H1 (cell line): ENCODE measurements around the gene DOCK3. TPM values are rescaled to one million over a fixed set of nuclear protein-coding genes. Genes with fewer than 3 reads are reported as not detected.

Experiments used
- CTCF ChIA-PET: fragments of 300-600 bp; sonication (Branson Sonifier 250); formaldehyde crosslinking; loops from one replicate; lab custom pipeline; 2021; ENCODE audit not compliant: partially characterized antibody; lab: Charles Lee
- POLR2A ChIA-PET: fragments of 300-600 bp; sonication (Branson Sonifier 250); formaldehyde crosslinking; loops from one replicate; lab custom pipeline; 2021; ENCODE audit warnings: inconsistent platforms; ENCODE audit not compliant: partially characterized antibody; lab: Charles Lee
- DNase-seq, 2 experiments: peaks; one replicate each; pipeline versions ENCODE4 v3.0.0 to v3.0.0-alpha.2; 2010 to 2022; ENCODE audit warnings: low spot score in 2 of 2, low read depth in 1 of 2, mixed read lengths in 1 of 2
- FAIRE-seq: peaks from 2 replicates; lab custom pipeline; 2011; peaks lifted over from hg19 to GRCh38; lab: Jason Lieb, UNC
- H2AFZ ChIP-seq: 2 replicates; pipeline ENCODE4 v1.8.1; 2012; ENCODE audit warnings: low read length, inconsistent platforms
- H2AK5ac ChIP-seq: 2 replicates; pipeline ENCODE4 v1.6.1; 2013; ENCODE audit warnings: low read depth, low read length
- H2BK120ac ChIP-seq: replicated peaks from 2 replicates; pipeline ENCODE3; 2013; ENCODE audit warnings: low read depth, low read length, inconsistent platforms
- H2BK12ac ChIP-seq: 2 replicates; pipeline ENCODE4 v1.6.1; 2013; ENCODE audit warnings: low read depth, low read length
- H2BK15ac ChIP-seq: 2 replicates; pipeline ENCODE4 v1.6.1; 2013; ENCODE audit warnings: low read length
- H2BK20ac ChIP-seq: 2 replicates; pipeline ENCODE4 v1.6.1; 2013; ENCODE audit warnings: low read length
- H2BK5ac ChIP-seq: 2 replicates; pipeline ENCODE4 v1.6.1; 2013; ENCODE audit warnings: low read depth, low read length
- H3K14ac ChIP-seq: 2 replicates; pipeline ENCODE4 v1.6.1; 2013; ENCODE audit warnings: inconsistent platforms; ENCODE audit not compliant: insufficient read length
- H3K18ac ChIP-seq: 2 replicates; pipeline ENCODE4 v1.6.1; 2013; ENCODE audit warnings: low read length; ENCODE audit errors: extremely low read depth
- H3K23ac ChIP-seq: 2 replicates; pipeline ENCODE4 v1.6.1; 2013; ENCODE audit warnings: inconsistent platforms; ENCODE audit not compliant: insufficient read length
- H3K23me2 ChIP-seq: 2 replicates; pipeline ENCODE4 v1.6.1; 2013; ENCODE audit warnings: low read depth, low read length
- H3K27ac ChIP-seq: 2 replicates; pipeline ENCODE4 v1.6.1; 2011; ENCODE audit warnings: low read depth, low read length, inconsistent platforms
- H3K27me3 ChIP-seq, 4 experiments: replicated peaks in 1 of 4; 1 replicate in 1 of 4; 2 replicates in 3 of 4; pipeline versions ENCODE4 v1.6.1 to v1.8.1; 2011 to 2013; ENCODE audit warnings: low read length in 3 of 4, mild to moderate bottlenecking in 3 of 4, inconsistent platforms in 2 of 4, mixed read lengths in 2 of 4, moderate library complexity in 1 of 4; ENCODE audit not compliant: control insufficient read depth in 3 of 4, insufficient read depth in 3 of 4; ENCODE audit errors: extremely low read depth in 1 of 4
- H3K36me3 ChIP-seq, 4 experiments: 2 replicates each; pipeline versions ENCODE4 v1.6.1 to v1.8.1; 2011 to 2013; ENCODE audit warnings: mild to moderate bottlenecking in 4 of 4, low read length in 3 of 4, moderate library complexity in 2 of 4, control low read depth in 1 of 4, inconsistent platforms in 1 of 4; ENCODE audit not compliant: insufficient read depth in 4 of 4, control insufficient read depth in 2 of 4
- H3K4ac ChIP-seq: replicated peaks from 2 replicates; pipeline ENCODE3; 2013; ENCODE audit warnings: low read length, low read depth, mixed read lengths, inconsistent platforms; ENCODE audit not compliant: insufficient read length
- H3K4me1 ChIP-seq, 4 experiments: replicated peaks in 1 of 4; 1 replicate in 1 of 4; 2 replicates in 3 of 4; pipeline versions ENCODE4 v1.6.1 to v1.8.1; 2011 to 2013; ENCODE audit warnings: low read length in 3 of 4, inconsistent platforms in 2 of 4, mixed read lengths in 1 of 4; ENCODE audit not compliant: insufficient read depth in 4 of 4, control insufficient read depth in 3 of 4
- H3K4me2 ChIP-seq, 2 experiments: 2 replicates each; pipeline versions ENCODE4 v1.6.1 to v1.8.1; 2011 to 2013; ENCODE audit warnings: low read depth in 2 of 2, low read length in 2 of 2, control low read depth in 1 of 2, inconsistent platforms in 1 of 2, mild to moderate bottlenecking in 1 of 2; ENCODE audit not compliant: insufficient read depth in 1 of 2
- H3K4me3 ChIP-seq, 4 experiments: fragments of 200-600, 300-600 bp in 1 of 4; sonication (generic), shearing (Covaris generic), sonication (Bioruptor Twin) in 1 of 4; 2 replicates each; pipeline versions ENCODE4 v1.5.1 to v1.8.1; 2011 to 2016; ENCODE audit warnings: low read length in 4 of 4, low read depth in 3 of 4, control low read depth in 2 of 4, inconsistent platforms in 2 of 4, mild to moderate bottlenecking in 2 of 4, mixed read lengths in 1 of 4, moderate library complexity in 1 of 4; ENCODE audit not compliant: insufficient read depth in 2 of 4; ENCODE audit errors: extremely low read depth in 1 of 4
- H3K56ac ChIP-seq: replicated peaks from 2 replicates; pipeline ENCODE3; 2013; ENCODE audit warnings: low read depth, mild to moderate bottlenecking, mixed read lengths, low read length, inconsistent platforms; ENCODE audit not compliant: insufficient read length
- H3K79me1 ChIP-seq: 2 replicates; pipeline ENCODE4 v1.6.1; 2013; ENCODE audit warnings: low read depth, low read length, control low read depth
- H3K79me2 ChIP-seq, 2 experiments: 2 replicates each; pipeline versions ENCODE4 v1.6.1 to v1.8.1; 2012 to 2013; ENCODE audit warnings: low read length in 2 of 2, mild to moderate bottlenecking in 2 of 2, inconsistent platforms in 1 of 2; ENCODE audit not compliant: insufficient read depth in 2 of 2, control insufficient read depth in 1 of 2
- H3K9ac ChIP-seq, 4 experiments: replicated peaks in 1 of 4; 1 replicate in 1 of 4; 2 replicates in 3 of 4; pipeline versions ENCODE4 v1.6.1 to v1.8.1; 2011 to 2013; ENCODE audit warnings: low read depth in 3 of 4, low read length in 3 of 4, control low read depth in 2 of 4, mild to moderate bottlenecking in 2 of 4, moderate library complexity in 2 of 4, inconsistent platforms in 1 of 4; ENCODE audit errors: extremely low read depth in 1 of 4
- H3K9me3 ChIP-seq, 2 experiments: 2 replicates each; pipeline versions ENCODE4 v1.6.1 to v1.8.1; 2012 to 2013; ENCODE audit warnings: mild to moderate bottlenecking in 2 of 2, moderate library complexity in 2 of 2, control low read depth in 1 of 2, inconsistent platforms in 1 of 2, low read depth in 1 of 2, low read length in 1 of 2, mixed read lengths in 1 of 2; ENCODE audit not compliant: insufficient read depth in 2 of 2
- H4K20me1 ChIP-seq, 2 experiments: replicated peaks in 1 of 2; 2 replicates each; pipeline versions ENCODE3 to v1.8.1; 2011 to 2013; ENCODE audit warnings: inconsistent platforms in 2 of 2, low read length in 2 of 2, mild to moderate bottlenecking in 1 of 2; ENCODE audit not compliant: insufficient read depth in 2 of 2, control insufficient read depth in 1 of 2
- H4K5ac ChIP-seq: 2 replicates; pipeline ENCODE4 v1.6.1; 2013; ENCODE audit warnings: low read length, low read depth, mixed read lengths, inconsistent platforms; ENCODE audit not compliant: insufficient read length
- H4K8ac ChIP-seq: 2 replicates; pipeline ENCODE4 v1.8.0; 2013; ENCODE audit warnings: mild to moderate bottlenecking, moderate library complexity, low read length, inconsistent platforms; ENCODE audit not compliant: insufficient read depth; ENCODE audit errors: extremely low read depth
- H4K91ac ChIP-seq: replicated peaks from 2 replicates; pipeline ENCODE3; 2013; ENCODE audit warnings: low read length, mixed read lengths, inconsistent platforms; ENCODE audit not compliant: insufficient read length
- CTCF ChIP-seq, 3 experiments: IDR thresholded peaks; 1 replicate in 2 of 3; 2 replicates in 1 of 3; pipeline versions ENCODE4 v1.5.1 to v1.6.1; 2011; ENCODE audit warnings: low read length in 3 of 3, mild to moderate bottlenecking in 3 of 3, inconsistent platforms in 2 of 3, low read depth in 1 of 3, moderate library complexity in 1 of 3; ENCODE audit not compliant: insufficient read depth in 1 of 3; ENCODE audit errors: control extremely low read depth in 1 of 3
- HDAC6 ChIP-seq: IDR thresholded peaks from one replicate; pipeline ENCODE4 v1.7.1; 2012; ENCODE audit warnings: low read depth, mild to moderate bottlenecking, inconsistent platforms, low read length, moderate library complexity
- KDM1A ChIP-seq: fragments of 200-600, 300-600 bp; sonication (generic); IDR thresholded peaks from 2 replicates; pipeline ENCODE4 v1.7.1; 2016; ENCODE audit warnings: mild to moderate bottlenecking, low read length, borderline replicate concordance
- MAFK ChIP-seq: IDR thresholded peaks from 2 replicates; pipeline ENCODE4 v1.6.1; 2012; ENCODE audit warnings: low read depth, mild to moderate bottlenecking, improper control_type of control experiment, low read length
- RBBP5 ChIP-seq: IDR thresholded peaks from 2 replicates; pipeline ENCODE4 v1.7.1; 2012; ENCODE audit warnings: low read depth, mild to moderate bottlenecking, inconsistent platforms, low read length, moderate library complexity, borderline replicate concordance
- SAP30 ChIP-seq: fragments of 300-600 bp; sonication (generic); IDR thresholded peaks from 2 replicates; pipeline ENCODE4 v1.7.1; 2012; ENCODE audit warnings: low read length, moderate library complexity, mild to moderate bottlenecking, inconsistent platforms; ENCODE audit not compliant: insufficient read depth, insufficient replicate concordance
- SIX5 ChIP-seq: IDR thresholded peaks from 2 replicates; pipeline ENCODE4 v1.6.1; 2011; ENCODE audit warnings: mild to moderate bottlenecking, low read depth, low read length
- TAF7 ChIP-seq: optimal IDR thresholded peaks from 2 replicates; pipeline ENCODE3; 2011; ENCODE audit warnings: low read depth, mild to moderate bottlenecking, inconsistent platforms, low read length, moderate library complexity, borderline replicate concordance
- WGBS, 2 experiments: shearing (Covaris generic) in 1 of 2; methylation state at CpG; one replicate each; pipeline versions ENCODE4 v1.1.6 to v1.1.7; 2013 to 2015; ENCODE audit warnings: low lambda C conversion rate in 2 of 2, mixed read lengths in 2 of 2, inconsistent platforms in 1 of 2, low coverage in 1 of 2, missing lambda C conversion rate in 1 of 2; ENCODE audit not compliant: insufficient replicate concordance in 2 of 2, insufficient coverage in 1 of 2, insufficient read length in 1 of 2; ENCODE audit errors: extremely low coverage in 1 of 2, missing lambda C conversion rate in 1 of 2; 5-methylcytosine and 5-hydroxymethylcytosine counted together
- polyA plus RNA-seq, 7 experiments: library from polyadenylated mRNA; depleted of rRNA in 3 of 7; stranded (reverse) in 5 of 7; unstranded in 2 of 7; fragments of >200 nt in 5 of 7; fragments of 200-250 nt in 2 of 7; gene quantifications; 1 replicate in 5 of 7; 2 replicates in 1 of 7; 4 replicates in 1 of 7; pipeline versions ENCODE4 v1.2.1 to v1.2.3, GENCODE V29; 2011 to 2013; ENCODE audit warnings: missing spikeins in 2 of 7, mixed read lengths in 2 of 7
- total RNA-seq: library from RNA; stranded (reverse); fragmentation: NEBNext Ultra II Directional; extraction: Animal tissue kit (Norgen Biotek cat#: 25700); gene quantifications from 2 replicates; pipeline ENCODE4 v1.2.1, GENCODE V29; 2021

Gene DOCK3
- total and polyA plus RNA-seq, 2 of the 8 experiments (the other 6 are each of a cell fraction or from before 2014, with no cell fraction given) = 2.7 to 5.0 TPM

GRCh38 chr3:51389423-51390183, 714.9 kb downstream of the DOCK3 start:
- no peak overlapping the region; a peak in 1 of 4 replicates for H3K4me2 ChIP-seq
- no peak overlapping the region for H4K5ac ChIP-seq
- peaks cover 13% of the 10 kb centered on the region for H3K79me1 ChIP-seq
- H3K14ac ChIP-seq = no peak overlapping the region
- no peak overlapping the region for H2BK120ac ChIP-seq
- no peak overlapping the region for H3K4me3 ChIP-seq
- peaks cover 12% of the 10 kb centered on the region for H3K23me2 ChIP-seq
- FAIRE-seq (no peak), DNase-seq (peak in 1 of 2 experiments; percentile 73)
- H2BK12ac ChIP-seq = no peak overlapping the region
- peaks cover 32 to 57% of the 10 kb centered on the region in 2 experiments for H3K79me2 ChIP-seq
- ChIA-PET POLR2A (interaction anchor here (1.0 to 2.8 kb wide), 8 partner anchors 18 to 773 kb away, joined by 3 to 9 read pairs (median 4); partner anchors contain the start of genes DCAF1 and MAPKAPK3), CTCF (interaction anchor here (0.6 to 7.2 kb wide), 41 partner anchors 10 to 1090 kb away, joined by 3 to 53 read pairs (median 4); partner anchors contain the start of genes CISH, HYAL3, MAPKAPK3 and NAA80)
- no peak overlapping the region for H3K18ac ChIP-seq
- no peak overlapping the region for H2AK5ac ChIP-seq
- no peak overlapping the region for H2BK15ac ChIP-seq
- H3K36me3 ChIP-seq = peaks cover 24 to 63% (median 38%) of the 10 kb centered on the region in 4 experiments
- no peak overlapping the region for H2AFZ ChIP-seq
- H3K4me1 ChIP-seq = peaks cover 4 to 34% (median 18%) of the 10 kb centered on the region in 4 experiments
- 76% methylated on average over 5 of the region's 6 CpGs; no CpG with 5 or more reads in 1 of the 2 experiments for WGBS, 2 experiments
- H3K23ac ChIP-seq = no peak overlapping the region
- H3K9me3 ChIP-seq = no peaks in the 10 kb centered on the region; a peak in 1 of 4 replicates
- H3K9ac ChIP-seq = no peak overlapping the region
- H2BK5ac ChIP-seq = no peak overlapping the region
- H3K4ac ChIP-seq = no peak overlapping the region
- no peak overlapping the region for H2BK20ac ChIP-seq
- no peak overlapping the region for H4K91ac ChIP-seq
- no peak overlapping the region for H4K8ac ChIP-seq
- no peak overlapping the region for H3K27ac ChIP-seq
- H3K56ac ChIP-seq = no peak overlapping the region
- H3K27me3 ChIP-seq = no peaks in the 10 kb centered on the region
- peaks cover 26 to 41% of the 10 kb centered on the region in 2 experiments for H4K20me1 ChIP-seq
- TF ChIP-seq KDM1A (no peak), SAP30 (no peak), TAF7 (no peak), MAFK (no peak), SIX5 (no peak), RBBP5 (no peak), HDAC6 (no peak), CTCF (IDR thresholded peaks at IDR 0.05; ENCODE audit: control extremely low read depth in 1 of 3, insufficient read depth in 1 of 3, low read depth in 1 of 3, low read length in 3 of 3) (peak in 2 of 3 experiments; percentile 87 to 88; a peak in 3 of 4 replicates)
